Measurements from ENCODE around the gene CRELD1. TPM values are rescaled to one million over a fixed set of nuclear protein-coding genes. Genes with fewer than 3 reads are reported as not detected.
A peak's percentile ranks its signal among the peaks of the same experiment; 100 is the strongest.

CRELD1 gene
- total and polyA plus RNA-seq, 2 of the 13 experiments (the other 11 are each of a cell fraction or from before 2014, with no cell fraction given) = 27.1 to 61.9 TPM

DNA sequence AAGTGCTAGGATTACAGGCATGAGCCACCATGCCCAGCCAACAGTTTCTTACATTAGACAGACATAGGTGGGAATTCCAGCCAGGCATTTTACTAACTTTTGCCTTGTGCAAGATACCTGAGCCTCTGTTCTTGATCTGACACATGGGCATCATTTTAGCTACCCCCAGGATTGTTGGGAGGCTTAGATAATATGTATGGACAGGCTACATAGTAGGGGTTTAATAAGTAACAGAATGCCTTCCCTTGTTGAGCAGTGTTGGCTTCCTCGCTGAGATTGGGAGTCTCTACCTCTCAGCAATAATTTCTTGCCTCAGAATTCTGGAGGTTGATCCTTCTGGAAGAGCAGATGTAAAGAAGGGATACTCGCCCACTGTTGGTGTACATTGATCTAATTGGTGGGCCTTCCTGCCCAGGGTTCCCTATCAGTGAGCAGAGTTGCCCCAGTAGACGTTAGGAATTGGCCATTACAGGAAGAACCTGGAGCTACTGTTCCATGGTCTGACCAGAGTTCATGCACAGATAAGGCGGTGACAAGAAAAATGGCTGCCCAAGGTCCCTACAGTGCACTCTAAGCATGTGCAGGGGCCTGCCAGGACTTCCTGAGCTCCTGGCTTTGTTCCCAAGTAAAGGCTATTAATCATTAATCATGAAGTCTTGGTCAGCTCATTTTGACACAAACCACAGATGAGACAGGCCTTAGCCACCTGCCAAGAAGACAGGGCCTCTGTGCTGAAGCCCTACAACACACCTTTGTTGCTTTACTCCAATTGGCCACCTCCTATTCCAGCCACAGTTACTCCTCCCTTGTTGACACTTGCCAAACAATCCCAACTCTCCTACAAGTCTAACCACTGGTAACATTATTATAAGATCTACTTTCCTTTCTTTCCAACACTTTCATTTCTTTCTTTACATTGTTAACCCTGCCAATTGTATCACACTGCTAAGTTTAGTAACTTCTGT is 35.9 kb upstream of the CRELD1 start (continued):
- TF ChIP-seq, protein P1, sequence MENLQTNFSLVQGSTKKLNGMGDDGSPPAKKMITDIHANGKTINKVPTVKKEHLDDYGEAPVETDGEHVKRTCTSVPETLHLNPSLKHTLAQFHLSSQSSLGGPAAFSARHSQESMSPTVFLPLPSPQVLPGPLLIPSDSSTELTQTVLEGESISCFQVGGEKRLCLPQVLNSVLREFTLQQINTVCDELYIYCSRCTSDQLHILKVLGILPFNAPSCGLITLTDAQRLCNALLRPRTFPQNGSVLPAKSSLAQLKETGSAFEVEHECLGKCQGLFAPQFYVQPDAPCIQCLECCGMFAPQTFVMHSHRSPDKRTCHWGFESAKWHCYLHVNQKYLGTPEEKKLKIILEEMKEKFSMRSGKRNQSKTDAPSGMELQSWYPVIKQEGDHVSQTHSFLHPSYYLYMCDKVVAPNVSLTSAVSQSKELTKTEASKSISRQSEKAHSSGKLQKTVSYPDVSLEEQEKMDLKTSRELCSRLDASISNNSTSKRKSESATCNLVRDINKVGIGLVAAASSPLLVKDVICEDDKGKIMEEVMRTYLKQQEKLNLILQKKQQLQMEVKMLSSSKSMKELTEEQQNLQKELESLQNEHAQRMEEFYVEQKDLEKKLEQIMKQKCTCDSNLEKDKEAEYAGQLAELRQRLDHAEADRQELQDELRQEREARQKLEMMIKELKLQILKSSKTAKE (CRISPR knock-in tag; IDR thresholded peaks at IDR 0.05; ENCODE audit: borderline replicate concordance) = no peak
- TF ChIP-seq PHF21A (CRISPR knock-in tag; IDR thresholded peaks at IDR 0.05) (peak; percentile 40), FOSL1 (CRISPR knock-in tag; IDR thresholded peaks at IDR 0.05; ENCODE audit: borderline replicate concordance) (no peak), RXRB (CRISPR knock-in tag; IDR thresholded peaks at IDR 0.05; ENCODE audit: borderline replicate concordance) (peak; percentile 74), ONECUT2 (CRISPR knock-in tag; IDR thresholded peaks at IDR 0.05) (no peak), TEAD2 (CRISPR knock-in tag; IDR thresholded peaks at IDR 0.05) (no peak), NR3C1 (CRISPR knock-in tag; IDR thresholded peaks at IDR 0.05) (no peak), ZNF432 (CRISPR knock-in tag; IDR thresholded peaks at IDR 0.05; ENCODE audit: borderline replicate concordance) (no peak), ZFYVE20 (CRISPR knock-in tag; IDR thresholded peaks at IDR 0.05; ENCODE audit: borderline replicate concordance, low read depth) (no peak), MEIS2 (CRISPR knock-in tag; IDR thresholded peaks at IDR 0.05) (peak; percentile 92)
- TF ChIP-seq, protein P2, sequence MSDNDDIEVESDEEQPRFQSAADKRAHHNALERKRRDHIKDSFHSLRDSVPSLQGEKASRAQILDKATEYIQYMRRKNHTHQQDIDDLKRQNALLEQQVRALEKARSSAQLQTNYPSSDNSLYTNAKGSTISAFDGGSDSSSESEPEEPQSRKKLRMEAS (IDR thresholded peaks at IDR 0.05) = peak; percentile 77
- TF ChIP-seq, protein P3, sequence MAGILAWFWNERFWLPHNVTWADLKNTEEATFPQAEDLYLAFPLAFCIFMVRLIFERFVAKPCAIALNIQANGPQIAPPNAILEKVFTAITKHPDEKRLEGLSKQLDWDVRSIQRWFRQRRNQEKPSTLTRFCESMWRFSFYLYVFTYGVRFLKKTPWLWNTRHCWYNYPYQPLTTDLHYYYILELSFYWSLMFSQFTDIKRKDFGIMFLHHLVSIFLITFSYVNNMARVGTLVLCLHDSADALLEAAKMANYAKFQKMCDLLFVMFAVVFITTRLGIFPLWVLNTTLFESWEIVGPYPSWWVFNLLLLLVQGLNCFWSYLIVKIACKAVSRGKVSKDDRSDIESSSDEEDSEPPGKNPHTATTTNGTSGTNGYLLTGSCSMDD (CRISPR knock-in tag; IDR thresholded peaks at IDR 0.05) = no peak
- TF ChIP-seq, protein P4, sequence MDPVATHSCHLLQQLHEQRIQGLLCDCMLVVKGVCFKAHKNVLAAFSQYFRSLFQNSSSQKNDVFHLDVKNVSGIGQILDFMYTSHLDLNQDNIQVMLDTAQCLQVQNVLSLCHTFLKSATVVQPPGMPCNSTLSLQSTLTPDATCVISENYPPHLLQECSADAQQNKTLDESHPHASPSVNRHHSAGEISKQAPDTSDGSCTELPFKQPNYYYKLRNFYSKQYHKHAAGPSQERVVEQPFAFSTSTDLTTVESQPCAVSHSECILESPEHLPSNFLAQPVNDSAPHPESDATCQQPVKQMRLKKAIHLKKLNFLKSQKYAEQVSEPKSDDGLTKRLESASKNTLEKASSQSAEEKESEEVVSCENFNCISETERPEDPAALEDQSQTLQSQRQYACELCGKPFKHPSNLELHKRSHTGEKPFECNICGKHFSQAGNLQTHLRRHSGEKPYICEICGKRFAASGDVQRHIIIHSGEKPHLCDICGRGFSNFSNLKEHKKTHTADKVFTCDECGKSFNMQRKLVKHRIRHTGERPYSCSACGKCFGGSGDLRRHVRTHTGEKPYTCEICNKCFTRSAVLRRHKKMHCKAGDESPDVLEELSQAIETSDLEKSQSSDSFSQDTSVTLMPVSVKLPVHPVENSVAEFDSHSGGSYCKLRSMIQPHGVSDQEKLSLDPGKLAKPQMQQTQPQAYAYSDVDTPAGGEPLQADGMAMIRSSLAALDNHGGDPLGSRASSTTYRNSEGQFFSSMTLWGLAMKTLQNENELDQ (CRISPR knock-in tag; IDR thresholded peaks at IDR 0.05; ENCODE audit: borderline replicate concordance) = no peak
- TF ChIP-seq, protein P5, sequence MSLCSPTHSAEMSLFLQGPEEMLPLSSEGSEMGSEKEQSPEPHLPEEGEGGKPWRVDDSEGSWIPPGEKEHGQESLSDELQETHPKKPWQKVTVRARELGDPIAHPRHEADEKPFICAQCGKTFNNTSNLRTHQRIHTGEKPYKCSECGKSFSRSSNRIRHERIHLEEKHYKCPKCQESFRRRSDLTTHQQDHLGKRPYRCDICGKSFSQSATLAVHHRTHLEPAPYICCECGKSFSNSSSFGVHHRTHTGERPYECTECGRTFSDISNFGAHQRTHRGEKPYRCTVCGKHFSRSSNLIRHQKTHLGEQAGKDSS (CRISPR knock-in tag; IDR thresholded peaks at IDR 0.05; ENCODE audit: borderline replicate concordance, low read depth) = peak; percentile 74; the same call in 1 of the 2 replicates
- TF ChIP-seq, protein P6, sequence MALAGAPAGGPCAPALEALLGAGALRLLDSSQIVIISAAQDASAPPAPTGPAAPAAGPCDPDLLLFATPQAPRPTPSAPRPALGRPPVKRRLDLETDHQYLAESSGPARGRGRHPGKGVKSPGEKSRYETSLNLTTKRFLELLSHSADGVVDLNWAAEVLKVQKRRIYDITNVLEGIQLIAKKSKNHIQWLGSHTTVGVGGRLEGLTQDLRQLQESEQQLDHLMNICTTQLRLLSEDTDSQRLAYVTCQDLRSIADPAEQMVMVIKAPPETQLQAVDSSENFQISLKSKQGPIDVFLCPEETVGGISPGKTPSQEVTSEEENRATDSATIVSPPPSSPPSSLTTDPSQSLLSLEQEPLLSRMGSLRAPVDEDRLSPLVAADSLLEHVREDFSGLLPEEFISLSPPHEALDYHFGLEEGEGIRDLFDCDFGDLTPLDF (CRISPR knock-in tag; IDR thresholded peaks at IDR 0.05) = no peak
